ENCODE results near the gene MERTK. TPM values are rescaled to one million over a fixed set of nuclear protein-coding genes. Genes with fewer than 3 reads are reported as not detected.

Gene MERTK
- total RNA-seq, 1 donor from 2014 or later = 1.5 TPM

GRCh38 chr2:112021290-112021689 is 122.9 kb downstream of the MERTK start:
- no peak overlapping the region for H3K4me3 Mint-ChIP-seq (ENCODE audit: unreplicated experiment)
- TF ChIP-seq CTCF (IDR thresholded peaks at IDR 0.05) = no peak
- H3K36me3 Mint-ChIP-seq (ENCODE audit: unreplicated experiment) = no peaks in the 10 kb centered on the region
- H3K4me1 Mint-ChIP-seq (ENCODE audit: unreplicated experiment) = no peaks in the 10 kb centered on the region
- no peak for DNase-seq (ENCODE audit: extremely low spot score, unreplicated experiment)
- peaks cover 47% of the 10 kb centered on the region for H3K27me3 Mint-ChIP-seq (ENCODE audit: unreplicated experiment)
- H3K9me3 Mint-ChIP-seq (ENCODE audit: unreplicated experiment) = no peaks in the 10 kb centered on the region
- no peak overlapping the region for H3K27ac Mint-ChIP-seq (ENCODE audit: unreplicated experiment)

- DNase-seq (ENCODE audit: extremely low spot score, unreplicated experiment) = no peak
Observed at GRCh38 chr2:112021781-112022231, 123.4 kb downstream of the MERTK start.

GRCh38 chr2:112023707-112024106 is 125.3 kb downstream of the MERTK start:
- no peaks in the 10 kb centered on the region for H3K4me1 Mint-ChIP-seq (ENCODE audit: unreplicated experiment)

More at GRCh38 chr2:112021781-112022231, 123.4 kb downstream of the MERTK start:
- Mint-ChIP-seq H3K4me3 (ENCODE audit: unreplicated experiment) (no peak overlapping the region), H3K9me3 (ENCODE audit: unreplicated experiment) (no peaks in the 10 kb centered on the region), H3K27ac (ENCODE audit: unreplicated experiment) (no peak overlapping the region), H3K27me3 (ENCODE audit: unreplicated experiment) (peaks cover 42% of the 10 kb centered on the region), H3K4me1 (ENCODE audit: unreplicated experiment) (no peaks in the 10 kb centered on the region), H3K36me3 (ENCODE audit: unreplicated experiment) (no peaks in the 10 kb centered on the region)
- no peak for TF ChIP-seq CTCF (IDR thresholded peaks at IDR 0.05)

GRCh38 chr2:112024231-112024630 is 125.8 kb downstream of the MERTK start:
- H3K36me3 Mint-ChIP-seq (ENCODE audit: unreplicated experiment) = no peaks in the 10 kb centered on the region
- no peak overlapping the region for H3K27ac Mint-ChIP-seq (ENCODE audit: unreplicated experiment)
- no peak for DNase-seq (ENCODE audit: extremely low spot score, unreplicated experiment)
- no peak for TF ChIP-seq CTCF (IDR thresholded peaks at IDR 0.05)
- peaks cover 24% of the 10 kb centered on the region for H3K27me3 Mint-ChIP-seq (ENCODE audit: unreplicated experiment)
- H3K4me1 Mint-ChIP-seq (ENCODE audit: unreplicated experiment) = no peaks in the 10 kb centered on the region
- no peak overlapping the region for H3K4me3 Mint-ChIP-seq (ENCODE audit: unreplicated experiment)
- H3K9me3 Mint-ChIP-seq (ENCODE audit: unreplicated experiment) = no peaks in the 10 kb centered on the region

More at GRCh38 chr2:112023707-112024106, 125.3 kb downstream of the MERTK start:
- Mint-ChIP-seq H3K36me3 (ENCODE audit: unreplicated experiment) (no peaks in the 10 kb centered on the region), H3K9me3 (ENCODE audit: unreplicated experiment) (no peaks in the 10 kb centered on the region), H3K27me3 (ENCODE audit: unreplicated experiment) (peaks cover 29% of the 10 kb centered on the region), H3K27ac (ENCODE audit: unreplicated experiment) (no peak overlapping the region), H3K4me3 (ENCODE audit: unreplicated experiment) (no peak overlapping the region)
- no peak for TF ChIP-seq CTCF (IDR thresholded peaks at IDR 0.05)
- DNase-seq (ENCODE audit: extremely low spot score, unreplicated experiment) = no peak

GRCh38 chr2:112024896-112025491 is 126.6 kb downstream of the MERTK start:
- H3K36me3 Mint-ChIP-seq (ENCODE audit: unreplicated experiment) = no peaks in the 10 kb centered on the region
- peaks cover 3% of the 10 kb centered on the region for H3K9me3 Mint-ChIP-seq (ENCODE audit: unreplicated experiment)
- H3K4me1 Mint-ChIP-seq (ENCODE audit: unreplicated experiment) = no peaks in the 10 kb centered on the region
- peak; percentile 71 for DNase-seq (ENCODE audit: extremely low spot score, unreplicated experiment)
- H3K27me3 Mint-ChIP-seq (ENCODE audit: unreplicated experiment) = peaks cover 20% of the 10 kb centered on the region
- H3K4me3 Mint-ChIP-seq (ENCODE audit: unreplicated experiment) = no peak overlapping the region
- TF ChIP-seq CTCF (IDR thresholded peaks at IDR 0.05) = no peak
- H3K27ac Mint-ChIP-seq (ENCODE audit: unreplicated experiment) = no peak overlapping the region

Measured in osteocyte (in vitro differentiated cells).